Measurements from ENCODE around the gene IL17B. TPM values are rescaled to one million over a fixed set of nuclear protein-coding genes. Genes with fewer than 3 reads are reported as not detected.
A peak's percentile ranks its signal among the peaks of the same experiment; 100 is the strongest.

Gene IL17B
- total and polyA plus RNA-seq, 2 experiments from 2014 or later, result not detected

GRCh38 chr5:149406203-149406978 lies 27.3 kb upstream of the IL17B start:
- no peak overlapping the region for H3K27ac ChIP-seq (ENCODE audit: low read depth)
- DNase-seq (ENCODE audit: low spot score) (peak; percentile 79), ATAC-seq (peak; percentile 65)
- H2AFZ ChIP-seq, result 0 out of 2 replicates have a peak overlapping the region, but pooled peaks have one; percentile 59
- H3K79me2 ChIP-seq (replicated peaks; ENCODE audit: insufficient read depth), result no peaks in the 10 kb centered on the region
- TF ChIP-seq NANOG (IDR thresholded peaks at IDR 0.05; ENCODE audit: borderline replicate concordance) (no peak), EZH2 (IDR thresholded peaks at IDR 0.05; ENCODE audit: low read depth, unreplicated experiment) (no peak), REST (IDR thresholded peaks at IDR 0.05; ENCODE audit: unreplicated experiment) (no peak), POLR2AphosphoS5 (IDR thresholded peaks at IDR 0.05; ENCODE audit: low read depth) (no peak), ZNF462 (CRISPR knock-in tag; IDR thresholded peaks at IDR 0.05) (no peak), EZH2phosphoT487 (IDR thresholded peaks at IDR 0.05; ENCODE audit: unreplicated experiment) (no peak), STAT1 (IDR thresholded peaks at IDR 0.05; ENCODE audit: unreplicated experiment) (no peak), ETS1 (IDR thresholded peaks at IDR 0.05) (no peak), CTCF (conservative IDR thresholded peaks at IDR 0.05; ENCODE audit: low read depth in 2 of 2) (no peak), ZNF114 (CRISPR knock-in tag; IDR thresholded peaks at IDR 0.05) (no peak), ZNF331 (CRISPR knock-in tag; IDR thresholded peaks at IDR 0.05; ENCODE audit: low read depth) (no peak)
- Mint-ChIP-seq H3K9me3 (no peaks in the 10 kb centered on the region; the same call in 2 of the 3 replicates), H3K27me3 (ENCODE audit: insufficient read depth, low read depth, poor library complexity) (peaks cover 10% of the 10 kb centered on the region), H3K4me1 (peaks cover 48% of the 10 kb centered on the region), H3K36me3 (ENCODE audit: low read depth) (no peaks in the 10 kb centered on the region), H3K27ac (peak overlapping the region; percentile 19; the same call in 1 of the 2 replicates), H3K4me3 (no peak overlapping the region; the same call in 2 of the 3 replicates)
- no peaks in the 10 kb centered on the region for H3K36me3 ChIP-seq (ENCODE audit: insufficient read depth)
- H3K4me2 ChIP-seq, result no peak overlapping the region
- H3F3A ChIP-seq (replicated peaks; ENCODE audit: low read depth), result no peaks in the 10 kb centered on the region
- H3K27me3 ChIP-seq (ENCODE audit: insufficient read depth), result no peaks in the 10 kb centered on the region
- no peaks in the 10 kb centered on the region for H3K9me2 ChIP-seq (ENCODE audit: insufficient read depth)
- no peaks in the 10 kb centered on the region for H4K20me1 ChIP-seq (replicated peaks; ENCODE audit: insufficient read depth)
- H3K4me1 ChIP-seq (ENCODE audit: insufficient read depth), result peaks cover 6% of the 10 kb centered on the region; the same call in 1 of the 2 replicates
- no peak overlapping the region for H3K4me3 ChIP-seq

Data from GM23338 (cell line).